Neural cell (in vitro differentiated cells): ENCODE data around the gene C16orf86. TPM values are rescaled to one million over a fixed set of nuclear protein-coding genes. Genes with fewer than 3 reads are reported as not detected.

ENCODE experiments used
- H2AFZ ChIP-seq: fragments of 200-600, 300-800 bp; sonication (generic), shearing (Covaris generic); 2 replicates; pipeline ENCODE4 v1.6.0; 2014; ENCODE audit warnings: low read depth, mild to moderate bottlenecking, antibody characterized with exemption, low read length, moderate library complexity
- H3F3A ChIP-seq: fragments of 200-600 bp; shearing (Covaris generic); 2 replicates; pipeline ENCODE4 v1.6.1; 2016; ENCODE audit warnings: mild to moderate bottlenecking, moderate library complexity, mixed read lengths, antibody characterized with exemption, low read length; ENCODE audit not compliant: insufficient read depth, poor library complexity, severe bottlenecking
- H3K27ac ChIP-seq: fragments of 200-600, 300-800 bp; sonication (generic), shearing (Covaris generic); 2 replicates; pipeline ENCODE4 v1.5.1; 2014; ENCODE audit warnings: mild to moderate bottlenecking, low read length, moderate library complexity
- H3K27me3 ChIP-seq: fragments of 300-800, 200-600 bp; sonication (generic), shearing (Covaris generic); 2 replicates; pipeline ENCODE4 v1.6.0; 2014; ENCODE audit warnings: mild to moderate bottlenecking, low read depth, low read length, moderate library complexity; ENCODE audit not compliant: insufficient read depth
- H3K36me3 ChIP-seq: fragments of 300-800, 200-600 bp; sonication (generic), shearing (Covaris generic); 2 replicates; pipeline ENCODE4 v1.5.1; 2014; ENCODE audit warnings: mild to moderate bottlenecking, antibody characterized with exemption, low read length, moderate library complexity; ENCODE audit not compliant: insufficient read depth
- H3K4me2 ChIP-seq: fragments of 300-800, 200-600 bp; sonication (generic), shearing (Covaris generic); 2 replicates; pipeline ENCODE4 v1.6.0; 2014; ENCODE audit warnings: mild to moderate bottlenecking, low read length
- H3K4me3 ChIP-seq: fragments of 300-800, 200-600 bp; sonication (generic), shearing (Covaris generic); 2 replicates; pipeline ENCODE4 v1.5.1; 2014; ENCODE audit warnings: mild to moderate bottlenecking, low read length, moderate library complexity
- H3K79me2 ChIP-seq: fragments of 200-600 bp; shearing (Covaris generic); replicated peaks from 2 replicates; pipeline ENCODE4 v1.6.0; 2014; ENCODE audit warnings: mild to moderate bottlenecking, low read length, moderate library complexity; ENCODE audit not compliant: insufficient read depth
- H3K9ac ChIP-seq: fragments of 300-800, 200-600 bp; sonication (generic), shearing (Covaris generic); 2 replicates; pipeline ENCODE4 v1.6.1; 2016; ENCODE audit warnings: mild to moderate bottlenecking, low read length, mixed read lengths
- H3K9me2 ChIP-seq: fragments of 200-600 bp; shearing (Covaris generic); 2 replicates; pipeline ENCODE4 v1.6.1; 2016; ENCODE audit warnings: mild to moderate bottlenecking, low read length, mixed read lengths; ENCODE audit not compliant: insufficient read depth
- H3K9me3 ChIP-seq: fragments of 200-600, 300-800 bp; sonication (generic), shearing (Covaris generic); 2 replicates; pipeline ENCODE4 v1.6.1; 2016; ENCODE audit warnings: mild to moderate bottlenecking, mixed run types, low read length, moderate library complexity, mixed read lengths
- H4K20me1 ChIP-seq: fragments of 200-600 bp; shearing (Covaris generic); 2 replicates; pipeline ENCODE4 v1.6.1; 2016; ENCODE audit warnings: mild to moderate bottlenecking, mixed run types; ENCODE audit not compliant: insufficient read depth
- EP300 ChIP-seq: fragments of 450-650 bp; conservative IDR thresholded peaks from 2 replicates; pipeline ENCODE4 v1.6.1; 2014; ENCODE audit warnings: antibody characterized with exemption, mild to moderate bottlenecking, moderate library complexity; ENCODE audit not compliant: poor library complexity, severe bottlenecking
- EZH2 ChIP-seq: fragments of 200-600, 300-800 bp; shearing (Covaris generic), sonication (generic); IDR thresholded peaks from 2 replicates; pipeline ENCODE4 v1.6.1; 2014; ENCODE audit warnings: antibody characterized with exemption, low read length, borderline replicate concordance, mild to moderate bottlenecking; ENCODE audit not compliant: insufficient read depth, poor library complexity, severe bottlenecking
- MXI1 ChIP-seq: fragments of 450-650 bp; conservative IDR thresholded peaks from 2 replicates; pipeline ENCODE4 v1.6.1; 2014; ENCODE audit warnings: antibody characterized with exemption, mild to moderate bottlenecking; ENCODE audit not compliant: poor library complexity, severe bottlenecking
- POLR2AphosphoS5 ChIP-seq: IDR thresholded peaks from 2 replicates; pipeline ENCODE4 v1.6.1; 2012
- RAD21 ChIP-seq: fragments of 450-650 bp; conservative IDR thresholded peaks from 2 replicates; pipeline ENCODE4 v1.6.1; 2014; ENCODE audit warnings: antibody characterized with exemption, mild to moderate bottlenecking, moderate library complexity
- SMC3 ChIP-seq: fragments of 450-650 bp; conservative IDR thresholded peaks from 2 replicates; pipeline ENCODE4 v1.6.1; 2014; ENCODE audit warnings: antibody characterized with exemption, mild to moderate bottlenecking, moderate library complexity; ENCODE audit not compliant: poor library complexity
- TAF1 ChIP-seq: IDR thresholded peaks from 2 replicates; pipeline ENCODE4 v1.6.1; 2012; ENCODE audit warnings: low read depth
- polyA plus RNA-seq: library from polyadenylated mRNA; depleted of rRNA; stranded (reverse); fragments of >200 nt; gene quantifications from 2 replicates; pipeline ENCODE4 v1.2.3, GENCODE V29; 2014
- TF ChIP-seq, protein P1 (sequence below): fragments of 450-650 bp; IDR thresholded peaks from 2 replicates; pipeline ENCODE4 v1.5.1; 2014; ENCODE audit warnings: antibody characterized with exemption, mild to moderate bottlenecking, moderate library complexity; ENCODE audit not compliant: poor library complexity, severe bottlenecking
- TF ChIP-seq, protein P2 (sequence below): IDR thresholded peaks from 2 replicates; pipeline ENCODE4 v1.6.1; 2012; ENCODE audit warnings: borderline replicate concordance

C16orf86 gene
- polyA plus RNA-seq, 1 donor from 2014 or later = 2.4 TPM

DNA sequence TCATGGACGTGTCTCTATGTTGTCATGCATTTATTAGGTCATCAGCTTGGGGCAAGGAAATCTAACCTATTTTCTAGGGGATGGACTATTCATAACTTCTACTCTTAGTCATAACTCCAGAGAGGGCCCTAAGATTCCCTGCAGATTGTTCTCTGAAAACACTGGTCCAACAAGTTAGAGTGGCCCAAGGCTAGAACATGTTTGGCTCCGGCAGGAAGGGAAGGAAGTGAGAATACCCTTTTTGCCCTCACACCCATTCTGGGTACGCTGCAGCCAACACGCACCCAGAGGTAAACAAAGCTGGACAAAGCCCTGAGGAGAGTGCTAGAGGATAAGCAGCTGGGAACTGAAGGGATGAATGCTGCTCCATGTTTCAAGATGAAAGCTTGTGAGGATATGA lies 9.9 kb downstream of the C16orf86 start:
- no peak overlapping the region for H2AFZ ChIP-seq
- no peak overlapping the region for H3K27ac ChIP-seq
- H3K79me2 ChIP-seq = no peaks in the 10 kb centered on the region
- no peak overlapping the region for H3K9ac ChIP-seq
- no peaks in the 10 kb centered on the region for H4K20me1 ChIP-seq
- no peaks in the 10 kb centered on the region for H3K9me2 ChIP-seq
- no peaks in the 10 kb centered on the region for H3K27me3 ChIP-seq
- H3K4me3 ChIP-seq = no peak overlapping the region
- TF ChIP-seq MXI1 (no peak), SMC3 (no peak), TAF1 (no peak), POLR2AphosphoS5 (no peak), RAD21 (no peak), EP300 (no peak), EZH2 (no peak)
- TF ChIP-seq, protein P1, sequence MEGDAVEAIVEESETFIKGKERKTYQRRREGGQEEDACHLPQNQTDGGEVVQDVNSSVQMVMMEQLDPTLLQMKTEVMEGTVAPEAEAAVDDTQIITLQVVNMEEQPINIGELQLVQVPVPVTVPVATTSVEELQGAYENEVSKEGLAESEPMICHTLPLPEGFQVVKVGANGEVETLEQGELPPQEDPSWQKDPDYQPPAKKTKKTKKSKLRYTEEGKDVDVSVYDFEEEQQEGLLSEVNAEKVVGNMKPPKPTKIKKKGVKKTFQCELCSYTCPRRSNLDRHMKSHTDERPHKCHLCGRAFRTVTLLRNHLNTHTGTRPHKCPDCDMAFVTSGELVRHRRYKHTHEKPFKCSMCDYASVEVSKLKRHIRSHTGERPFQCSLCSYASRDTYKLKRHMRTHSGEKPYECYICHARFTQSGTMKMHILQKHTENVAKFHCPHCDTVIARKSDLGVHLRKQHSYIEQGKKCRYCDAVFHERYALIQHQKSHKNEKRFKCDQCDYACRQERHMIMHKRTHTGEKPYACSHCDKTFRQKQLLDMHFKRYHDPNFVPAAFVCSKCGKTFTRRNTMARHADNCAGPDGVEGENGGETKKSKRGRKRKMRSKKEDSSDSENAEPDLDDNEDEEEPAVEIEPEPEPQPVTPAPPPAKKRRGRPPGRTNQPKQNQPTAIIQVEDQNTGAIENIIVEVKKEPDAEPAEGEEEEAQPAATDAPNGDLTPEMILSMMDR = no peak
- TF ChIP-seq, protein P2, sequence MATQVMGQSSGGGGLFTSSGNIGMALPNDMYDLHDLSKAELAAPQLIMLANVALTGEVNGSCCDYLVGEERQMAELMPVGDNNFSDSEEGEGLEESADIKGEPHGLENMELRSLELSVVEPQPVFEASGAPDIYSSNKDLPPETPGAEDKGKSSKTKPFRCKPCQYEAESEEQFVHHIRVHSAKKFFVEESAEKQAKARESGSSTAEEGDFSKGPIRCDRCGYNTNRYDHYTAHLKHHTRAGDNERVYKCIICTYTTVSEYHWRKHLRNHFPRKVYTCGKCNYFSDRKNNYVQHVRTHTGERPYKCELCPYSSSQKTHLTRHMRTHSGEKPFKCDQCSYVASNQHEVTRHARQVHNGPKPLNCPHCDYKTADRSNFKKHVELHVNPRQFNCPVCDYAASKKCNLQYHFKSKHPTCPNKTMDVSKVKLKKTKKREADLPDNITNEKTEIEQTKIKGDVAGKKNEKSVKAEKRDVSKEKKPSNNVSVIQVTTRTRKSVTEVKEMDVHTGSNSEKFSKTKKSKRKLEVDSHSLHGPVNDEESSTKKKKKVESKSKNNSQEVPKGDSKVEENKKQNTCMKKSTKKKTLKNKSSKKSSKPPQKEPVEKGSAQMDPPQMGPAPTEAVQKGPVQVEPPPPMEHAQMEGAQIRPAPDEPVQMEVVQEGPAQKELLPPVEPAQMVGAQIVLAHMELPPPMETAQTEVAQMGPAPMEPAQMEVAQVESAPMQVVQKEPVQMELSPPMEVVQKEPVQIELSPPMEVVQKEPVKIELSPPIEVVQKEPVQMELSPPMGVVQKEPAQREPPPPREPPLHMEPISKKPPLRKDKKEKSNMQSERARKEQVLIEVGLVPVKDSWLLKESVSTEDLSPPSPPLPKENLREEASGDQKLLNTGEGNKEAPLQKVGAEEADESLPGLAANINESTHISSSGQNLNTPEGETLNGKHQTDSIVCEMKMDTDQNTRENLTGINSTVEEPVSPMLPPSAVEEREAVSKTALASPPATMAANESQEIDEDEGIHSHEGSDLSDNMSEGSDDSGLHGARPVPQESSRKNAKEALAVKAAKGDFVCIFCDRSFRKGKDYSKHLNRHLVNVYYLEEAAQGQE = no peak
- H3K4me2 ChIP-seq = no peak overlapping the region
- H3F3A ChIP-seq = no peaks in the 10 kb centered on the region
- H3K9me3 ChIP-seq = no peaks in the 10 kb centered on the region
- H3K36me3 ChIP-seq = no peaks in the 10 kb centered on the region

DNA sequence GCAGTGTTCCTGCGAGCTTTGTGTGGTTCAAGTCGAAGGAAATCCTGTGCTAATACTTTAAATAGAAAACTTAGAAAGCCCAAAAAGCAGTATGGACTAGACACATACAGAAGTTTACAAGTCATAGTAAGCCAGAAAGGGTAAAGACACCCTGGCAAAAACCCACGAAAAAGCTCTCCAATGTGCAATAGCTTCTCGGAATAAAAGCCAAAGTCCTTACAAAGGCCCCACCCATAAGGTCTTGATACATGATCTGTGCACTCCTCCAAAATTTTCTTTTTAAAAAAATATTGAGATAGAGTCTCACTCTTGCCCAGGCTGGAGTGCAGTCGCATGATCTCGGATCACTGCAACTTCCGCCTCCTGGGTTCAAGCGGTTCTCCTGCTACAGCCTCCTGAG lies 10.3 kb downstream of the C16orf86 start:
- no peak for TF ChIP-seq MXI1
- TF ChIP-seq, protein P2 = no peak
- TF ChIP-seq EZH2 = no peak
- no peak for TF ChIP-seq RAD21
- TF ChIP-seq TAF1 = no peak
- no peak for TF ChIP-seq SMC3
- TF ChIP-seq POLR2AphosphoS5 = no peak
- no peak for TF ChIP-seq EP300
- TF ChIP-seq, protein P1 = no peak
- H3K36me3 ChIP-seq = no peaks in the 10 kb centered on the region
- H3K4me2 ChIP-seq = no peak overlapping the region
- H3K9me2 ChIP-seq = no peaks in the 10 kb centered on the region
- no peaks in the 10 kb centered on the region for H4K20me1 ChIP-seq
- no peak overlapping the region for H3K9ac ChIP-seq
- no peak overlapping the region for H3K27ac ChIP-seq
- H3K4me3 ChIP-seq = no peak overlapping the region
- no peaks in the 10 kb centered on the region for H3K27me3 ChIP-seq
- no peaks in the 10 kb centered on the region for H3K9me3 ChIP-seq
- H3F3A ChIP-seq = no peaks in the 10 kb centered on the region
- H3K79me2 ChIP-seq = no peaks in the 10 kb centered on the region
- H2AFZ ChIP-seq = no peak overlapping the region
